Measurements from ENCODE around the gene PTAR1. TPM values are rescaled to one million over a fixed set of nuclear protein-coding genes. Genes with fewer than 3 reads are reported as not detected.

The PTAR1 gene
- total RNA-seq, 1 experiment from 2014 or later, result 44.9 TPM

GRCh38 chr9:69667306-69667705 is 92.5 kb downstream of the PTAR1 start:
- no peak for DNase-seq
- Histone ChIP-seq H3K4me3 (no peak overlapping the region), H3K79me2 (ENCODE audit: low read depth) (no peaks in the 10 kb centered on the region), H3K9me2 (ENCODE audit: insufficient read depth) (no peaks in the 10 kb centered on the region), H3K9me3 (ENCODE audit: insufficient read depth, low read depth) (no peaks in the 10 kb centered on the region), H3K27me3 (ENCODE audit: insufficient read depth, low read depth) (no peaks in the 10 kb centered on the region), H3K36me3 (ENCODE audit: low read depth) (no peaks in the 10 kb centered on the region), H4K20me1 (ENCODE audit: insufficient read depth) (no peaks in the 10 kb centered on the region; the same call in 1 of the 2 replicates), H3K27ac (no peak overlapping the region), H3K4me1 (replicated peaks; ENCODE audit: insufficient read depth) (no peaks in the 10 kb centered on the region), H2AFZ (no peak overlapping the region), H3F3A (ENCODE audit: insufficient read depth, low read depth) (no peaks in the 10 kb centered on the region), H3K4me2 (no peak overlapping the region)
- no TSS peak for BruUV-seq (replicated peaks)
- no peak for TF ChIP-seq EZH2 (IDR thresholded peaks at IDR 0.05; ENCODE audit: low read depth)
- no peak for TF ChIP-seq CTCF (conservative IDR thresholded peaks at IDR 0.05)
- intact Hi-C loops (cut with micrococcal nuclease; ENCODE audit: unreplicated experiment), result no loop called here
- ChIA-PET POLR2A (ENCODE audit: unreplicated experiment) (no interaction called here), CTCF (no interaction called here)

- Histone ChIP-seq H3K27ac (no peak overlapping the region), H3K4me2 (no peak overlapping the region), H3K4me3 (no peak overlapping the region), H3K9me3 (ENCODE audit: insufficient read depth, low read depth) (no peaks in the 10 kb centered on the region), H3K79me2 (ENCODE audit: low read depth) (no peaks in the 10 kb centered on the region), H2AFZ (no peak overlapping the region), H3K4me1 (replicated peaks; ENCODE audit: insufficient read depth) (no peaks in the 10 kb centered on the region), H3F3A (ENCODE audit: insufficient read depth, low read depth) (no peaks in the 10 kb centered on the region), H3K36me3 (ENCODE audit: low read depth) (no peaks in the 10 kb centered on the region), H3K9me2 (ENCODE audit: insufficient read depth) (no peaks in the 10 kb centered on the region), H4K20me1 (ENCODE audit: insufficient read depth) (no peaks in the 10 kb centered on the region; the same call in 1 of the 2 replicates), H3K27me3 (ENCODE audit: insufficient read depth, low read depth) (no peaks in the 10 kb centered on the region)
- ChIA-PET CTCF (no interaction called here), POLR2A (ENCODE audit: unreplicated experiment) (no interaction called here)
- no peak for DNase-seq
- intact Hi-C loops (cut with micrococcal nuclease; ENCODE audit: unreplicated experiment), result no loop called here
- TF ChIP-seq CTCF (conservative IDR thresholded peaks at IDR 0.05), result no peak
- no peak for TF ChIP-seq EZH2 (IDR thresholded peaks at IDR 0.05; ENCODE audit: low read depth)
- BruUV-seq (replicated peaks), result no TSS peak
Measured at GRCh38 chr9:69660304-69660703, 99.5 kb downstream of the PTAR1 start.

Other genes starting within 250 kb of the PTAR1 start
- gene APBA1, start 87.6 kb downstream of the PTAR1 start, total RNA-seq (2021), result 0.44 and 1.4 TPM in 2 replicates
- gene CFAP95, start 60.8 kb upstream of the PTAR1 start, total RNA-seq (2021), result not detected in 2 replicates

Measured in PC-9 (cell line).